Spleen (tissue), 7 donors: ENCODE data around the gene TBL3.
A peak's percentile ranks its signal among the peaks of the same experiment; 100 is the strongest.

Source experiments
- CTCF ChIP-seq, 11 experiments: fragments of 200-600 bp in 7 of 11; fragments of 450-650 bp in 4 of 11; sonication (generic) in 4 of 11; IDR thresholded peaks in 8 of 11; conservative IDR thresholded peaks in 3 of 11; 1 replicate in 7 of 11; 2 replicates in 4 of 11; pipeline versions ENCODE4 v1.4.0 to v1.8.0; 2016 to 2021; ENCODE audit warnings: antibody characterized with exemption in 11 of 11, inconsistent platforms in 4 of 11, mild to moderate bottlenecking in 1 of 11
- POLR2A ChIP-seq, 3 donors: fragments of 450-650 bp; IDR thresholded peaks; one replicate each; pipeline ENCODE4 v1.5.1; 2017; ENCODE audit warnings: antibody characterized with exemption in 3 of 3, mild to moderate bottlenecking in 1 of 3
- POLR2AphosphoS5 ChIP-seq, 3 donors: sonication (generic); formaldehyde crosslinking; IDR thresholded peaks; one replicate each; pipeline ENCODE4 v1.5.1; 2017; ENCODE audit warnings: antibody characterized with exemption in 3 of 3
- donor health status: DM: no; HTN: no; CAD: no; lungs with moderate emphysema.
- donor health status: DM: no; HTN: no; CAD: no.
- donor health status: DM: no; HTN: no; CAD: no.

GRCh38 chr16:1960665-1961630 lies 10.9 kb upstream of the TBL3 start:
- TF ChIP-seq POLR2A (IDR thresholded peaks at IDR 0.05) (no peak), CTCF (IDR thresholded peaks at IDR 0.05 in 8 of 11, conservative IDR thresholded peaks at IDR 0.05 in 3 of 11) (no peak), POLR2AphosphoS5 (IDR thresholded peaks at IDR 0.05) (peak; percentile 50 to 72 (median 69))
